NCI-H146 treated with DMSO at 0.1 percent for 48 hours (cell line): Measurements from ENCODE around the gene FMNL2.

ENCODE experiments used
- DNase-seq: peaks from one replicate; lab custom pipeline; 2025; ENCODE audit not compliant: unreplicated experiment; lab: John Stamatoyannopoulos, UW

The FMNL2 gene

GRCh38 chr2:152696476-152696875 lies 361.5 kb downstream of the FMNL2 start:
- no peak for DNase-seq
